Psoas muscle (tissue), 8 donors: Measurements from ENCODE around the gene RIN3. TPM values are rescaled to one million over a fixed set of nuclear protein-coding genes. Genes with fewer than 3 reads are reported as not detected.
A peak's percentile ranks its signal among the peaks of the same experiment; 100 is the strongest.

ENCODE experiments used
- ATAC-seq, 4 donors: fragments of 200-7000 bp; cut with Tn5 transposase; one replicate each; pipeline ENCODE4 v1.9.1; 2020; ENCODE audit warnings: moderate library complexity in 3 of 4, mild to moderate bottlenecking in 2 of 4
- DNase-seq, 2 donors: peaks; one replicate each; pipeline ENCODE4 v3.0.0-alpha.2; 2020
- H3K27ac ChIP-seq: fragments of 200-600 bp; one replicate; pipeline ENCODE4 v1.8.0; 2022
- H3K27me3 ChIP-seq, 3 donors: fragments of 200-600 bp in 1 of 3; one replicate each; pipeline versions ENCODE4 v1.6.1 to v1.8.0; 2013 to 2022; ENCODE audit warnings: low read length in 2 of 3, mild to moderate bottlenecking in 2 of 3, moderate library complexity in 1 of 3; ENCODE audit not compliant: insufficient read depth in 3 of 3
- H3K36me3 ChIP-seq, 2 donors: fragments of 200-600 bp in 1 of 2; one replicate each; pipeline versions ENCODE4 v1.6.1 to v1.8.0; 2013 to 2022; ENCODE audit warnings: low read depth in 1 of 2, mild to moderate bottlenecking in 1 of 2, moderate library complexity in 1 of 2; ENCODE audit not compliant: insufficient read depth in 1 of 2
- H3K4me1 ChIP-seq: fragments of 200-600 bp; one replicate; pipeline ENCODE4 v1.8.0; 2022
- H3K4me3 ChIP-seq: fragments of 200-600 bp; one replicate; pipeline ENCODE4 v1.8.0; 2022; ENCODE audit warnings: mild to moderate bottlenecking
- H3K9me3 ChIP-seq: fragments of 200-600 bp; one replicate; pipeline ENCODE4 v1.8.0; 2022
- CTCF ChIP-seq: fragments of 200-600 bp; IDR thresholded peaks from one replicate; pipeline ENCODE4 v1.8.0; 2022; ENCODE audit warnings: antibody characterized with exemption
- WGBS, 3 donors: extraction: QIAGEN DNeasy Blood & Tissue Kit; methylation state at CpG; one replicate each; pipeline versions ENCODE4 v1.1.6 to v1.1.7; 2013; 5-methylcytosine and 5-hydroxymethylcytosine counted together
- intact Hi-C, 2 donors: fragments of 100-400 bp; cut with DNase I; formaldehyde crosslinking; loops; one replicate each; pipeline versions ENCODE4 v1.11.0 to v1.14.2; 2022
- polyA plus RNA-seq, 3 donors: library from polyadenylated mRNA; stranded (reverse); fragments of 200-250 nt; gene quantifications; one replicate each; pipeline ENCODE4 v1.2.3, GENCODE V29; 2013
- total RNA-seq, 4 donors: library from RNA; stranded (reverse); fragmentation: NEBNext Ultra II Directional in 2 of 4; extraction: Animal tissue kit (Norgen Biotek cat#: 25700) in 2 of 4; gene quantifications; one replicate each; pipeline versions ENCODE4 v1.2.1 to v1.2.4, GENCODE V29; 2021 to 2023
- donor health status: healthy with polysubstance abuse.
- donor health status: DM: no; HTN: no; CAD: no; lungs with moderate emphysema.
- donor health status: Bipolar disorder and iron deficiency.
- donor health status: healthy.
- donor health status: DM: yes; HTN: yes; CAD: no.
- donor health status: DM: no; HTN: no; CAD: no.
- donor health status: DM: no; HTN: no; CAD: no.
- donor health status: DM: yes; HTN: yes; CAD: no.

The RIN3 gene
- total and polyA plus RNA-seq, 7 donors, result 1.2 to 8.7 (median 3.8) TPM

DNA sequence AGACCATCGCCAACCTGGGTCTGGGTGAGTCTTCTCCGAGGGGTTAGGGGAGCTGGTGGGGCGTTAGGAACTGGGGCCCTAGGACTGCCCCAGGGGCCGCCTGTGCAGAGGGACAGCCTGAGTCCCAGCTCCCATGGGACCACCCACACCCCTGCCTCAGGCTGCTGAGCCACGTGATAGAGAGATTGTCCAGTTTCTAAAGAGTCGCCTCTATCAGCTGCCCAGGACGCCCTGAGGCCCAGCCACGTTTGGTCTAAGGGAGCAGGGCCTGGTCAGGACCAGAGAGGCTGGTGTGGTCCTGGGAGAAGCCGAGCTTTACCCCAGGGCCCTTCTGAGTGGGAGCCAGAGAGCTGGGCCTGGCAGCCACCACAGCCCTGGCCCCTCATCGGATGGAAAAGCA, 127.7 kb downstream of the RIN3 start:
- DNase-seq (no peak), ATAC-seq (no peak)
- no peaks in the 10 kb centered on the region for H3K9me3 ChIP-seq
- peaks cover 0 to 2% of the 10 kb centered on the region in 2 donors for H3K36me3 ChIP-seq
- intact Hi-C loops, result loop anchor here in 1 of 2 donors (2.0 kb wide), 1 partner anchor 63 kb away; no protein-coding TSS in a partner anchor
- H3K4me3 ChIP-seq, result no peak overlapping the region
- H3K4me1 ChIP-seq, result no peaks in the 10 kb centered on the region
- H3K27ac ChIP-seq, result no peak overlapping the region
- no peaks in the 10 kb centered on the region for H3K27me3 ChIP-seq
- TF ChIP-seq CTCF, result no peak
- 82 to 86% (median 84%) methylated on average over 10 of the region's 10 CpGs for WGBS, 3 donors

GRCh38 chr14:92644171-92644969, 130.8 kb downstream of the RIN3 start:
- no peak for TF ChIP-seq CTCF
- no peak overlapping the region for H3K4me3 ChIP-seq
- DNase-seq (no peak), ATAC-seq (peak in 1 of 4 donors; percentile 33)
- no peaks in the 10 kb centered on the region for H3K4me1 ChIP-seq
- no peaks in the 10 kb centered on the region for H3K9me3 ChIP-seq
- H3K27me3 ChIP-seq, result no peaks in the 10 kb centered on the region
- intact Hi-C loops, result no loop called here
- H3K27ac ChIP-seq, result no peak overlapping the region
- WGBS, 3 donors, result 53 to 66% (median 58%) methylated on average over 9 of the region's 9 CpGs
- H3K36me3 ChIP-seq, result peaks cover 0 to 2% of the 10 kb centered on the region in 2 donors

GRCh38 chr14:92644970-92645515, 131.5 kb downstream of the RIN3 start:
- WGBS, 3 donors, result 92 to 95% (median 94%) methylated on average over 9 of the region's 9 CpGs
- Histone ChIP-seq H3K27me3 (no peaks in the 10 kb centered on the region), H3K27ac (no peak overlapping the region), H3K9me3 (no peaks in the 10 kb centered on the region), H3K4me3 (no peak overlapping the region), H3K4me1 (no peaks in the 10 kb centered on the region), H3K36me3 (peaks cover 0 to 2% of the 10 kb centered on the region in 2 donors)
- intact Hi-C loops, result no loop called here
- DNase-seq, result no peak
- TF ChIP-seq CTCF, result no peak
- ATAC-seq, result no peak

DNA sequence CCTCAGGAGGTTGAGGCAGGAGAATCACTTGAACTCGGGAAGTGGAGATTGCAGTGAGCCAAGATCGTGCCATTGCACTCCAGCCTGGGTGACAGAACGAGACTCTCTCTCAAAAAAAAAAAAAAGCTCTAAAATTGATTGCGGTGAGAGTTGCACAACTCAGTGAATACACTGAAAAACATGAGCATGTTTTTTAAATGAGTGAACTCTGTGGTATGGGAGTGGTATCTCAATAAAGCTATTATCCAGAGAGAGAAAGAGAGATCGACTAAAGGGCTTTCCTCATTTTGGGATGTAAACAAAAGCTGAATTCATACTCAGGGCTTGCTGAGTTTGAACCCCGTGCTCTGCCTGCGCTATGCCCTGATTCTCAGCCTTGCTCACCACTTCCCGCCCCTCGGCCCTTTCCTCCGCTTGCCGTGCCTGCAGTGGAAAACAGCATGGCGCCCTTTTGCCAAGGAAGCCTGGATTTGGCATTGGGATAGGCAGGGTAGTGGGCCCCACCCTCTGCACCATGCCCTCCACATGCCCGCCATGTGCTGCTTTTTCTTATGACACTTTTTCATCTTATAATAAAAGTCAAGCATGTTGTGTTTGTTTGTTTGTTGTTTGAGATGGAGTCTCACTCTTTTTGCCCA, 132.4 kb downstream of the RIN3 start:
- ATAC-seq, result no peak
- intact Hi-C loops, result no loop called here
- DNase-seq, result no peak

More for the DNA sequence above, 132.4 kb downstream of the RIN3 start:
- Histone ChIP-seq H3K27me3 (no peaks in the 10 kb centered on the region), H3K9me3 (no peaks in the 10 kb centered on the region), H3K27ac (no peak overlapping the region), H3K36me3 (peaks cover 0 to 2% of the 10 kb centered on the region in 2 donors), H3K4me1 (no peaks in the 10 kb centered on the region), H3K4me3 (no peak overlapping the region)
- TF ChIP-seq CTCF, result no peak
- 94 to 98% (median 95%) methylated on average over 13 of the region's 13 CpGs for WGBS, 3 donors
